ENCODE results near the gene SPECC1.

The SPECC1 gene

GRCh38 chr17:19996086-19996485 is 13.1 kb upstream of the SPECC1 start:
- no CpG with 5 or more reads among the region's 1 CpG for WGBS (ENCODE audit: extremely low coverage, insufficient coverage, insufficient read length)
- H3K9ac ChIP-seq (ENCODE audit: low read length), result no peak overlapping the region

GRCh38 chr17:19996502-19996901 is 12.7 kb upstream of the SPECC1 start:
- H3K4me3 ChIP-seq (ENCODE audit: low read depth, low read length), result no peak overlapping the region
- H3K18ac ChIP-seq (ENCODE audit: low read length), result no peak overlapping the region
- H3K79me2 ChIP-seq (ENCODE audit: control insufficient read depth, insufficient read depth, low read length, poor library complexity), result no peaks in the 10 kb centered on the region
- no peak overlapping the region for H4K12ac ChIP-seq (ENCODE audit: low read depth, low read length)
- no peak overlapping the region for H2AK5ac ChIP-seq (ENCODE audit: low read length)
- H2BK120ac ChIP-seq (ENCODE audit: insufficient read depth, low read length, poor library complexity), result no peak overlapping the region
- no peak overlapping the region for H3K9ac ChIP-seq (ENCODE audit: low read length)
- H3K27ac ChIP-seq (ENCODE audit: low read depth, low read length), result no peak overlapping the region
- H4K8ac ChIP-seq (ENCODE audit: low read depth, low read length), result no peak overlapping the region
- no peaks in the 10 kb centered on the region for H3K27me3 ChIP-seq (ENCODE audit: insufficient read depth, low read length)
- H3K9me3 ChIP-seq (ENCODE audit: insufficient read depth, low read depth, low read length), result no peaks in the 10 kb centered on the region
- no peaks in the 10 kb centered on the region for H3K36me3 ChIP-seq (ENCODE audit: control insufficient read depth in 1 of 2, insufficient read depth in 2 of 2, low read length in 2 of 2)
- DNase-seq, result no peak
- H2BK5ac ChIP-seq (ENCODE audit: low read depth, low read length, poor library complexity), result no peak overlapping the region
- H4K91ac ChIP-seq (ENCODE audit: low read depth, low read length), result no peak overlapping the region
- H2AFZ ChIP-seq (ENCODE audit: insufficient read depth, low read length, poor library complexity), result no peak overlapping the region
- H3K14ac ChIP-seq (ENCODE audit: low read length), result no peak overlapping the region
- WGBS (ENCODE audit: extremely low coverage, insufficient coverage, insufficient read length), result no CpG with 5 or more reads among the region's 5 CpGs
- no peak overlapping the region for H3K4ac ChIP-seq (ENCODE audit: low read depth, low read length)
- H3K4me2 ChIP-seq (ENCODE audit: low read length), result no peak overlapping the region
- no peak overlapping the region for H2BK12ac ChIP-seq (ENCODE audit: low read length)
- peaks cover 2 to 3% of the 10 kb centered on the region in 2 experiments for H3K4me1 ChIP-seq (ENCODE audit: control insufficient read depth in 1 of 2, insufficient read depth in 2 of 2, low read length in 2 of 2)
- no peaks in the 10 kb centered on the region for H3K79me1 ChIP-seq (ENCODE audit: low read length)
- no peak overlapping the region for H3K23ac ChIP-seq (ENCODE audit: low read length)

More at GRCh38 chr17:19996086-19996485, 13.1 kb upstream of the SPECC1 start:
- DNase-seq, result no peak
- H2AK5ac ChIP-seq (ENCODE audit: low read length), result no peak overlapping the region
- no peak overlapping the region for H3K4me2 ChIP-seq (ENCODE audit: low read length)
- no peak overlapping the region for H2AFZ ChIP-seq (ENCODE audit: insufficient read depth, low read length, poor library complexity)
- H4K91ac ChIP-seq (ENCODE audit: low read depth, low read length), result no peak overlapping the region
- H3K23ac ChIP-seq (ENCODE audit: low read length), result no peak overlapping the region
- H3K4ac ChIP-seq (ENCODE audit: low read depth, low read length), result no peak overlapping the region
- H4K8ac ChIP-seq (ENCODE audit: low read depth, low read length), result no peak overlapping the region
- no peak overlapping the region for H4K12ac ChIP-seq (ENCODE audit: low read depth, low read length)
- H2BK12ac ChIP-seq (ENCODE audit: low read length), result no peak overlapping the region
- H3K27ac ChIP-seq (ENCODE audit: low read depth, low read length), result no peak overlapping the region
- peaks cover 2 to 3% of the 10 kb centered on the region in 2 experiments for H3K4me1 ChIP-seq (ENCODE audit: control insufficient read depth in 1 of 2, insufficient read depth in 2 of 2, low read length in 2 of 2)
- H3K18ac ChIP-seq (ENCODE audit: low read length), result no peak overlapping the region
- no peak overlapping the region for H3K14ac ChIP-seq (ENCODE audit: low read length)
- no peak overlapping the region for H3K4me3 ChIP-seq (ENCODE audit: low read depth, low read length)
- H3K79me1 ChIP-seq (ENCODE audit: low read length), result no peaks in the 10 kb centered on the region
- H3K27me3 ChIP-seq (ENCODE audit: insufficient read depth, low read length), result no peaks in the 10 kb centered on the region
- no peak overlapping the region for H2BK120ac ChIP-seq (ENCODE audit: insufficient read depth, low read length, poor library complexity)
- no peaks in the 10 kb centered on the region for H3K36me3 ChIP-seq (ENCODE audit: control insufficient read depth in 1 of 2, insufficient read depth in 2 of 2, low read length in 2 of 2)
- no peak overlapping the region for H2BK5ac ChIP-seq (ENCODE audit: low read depth, low read length, poor library complexity)
- H3K79me2 ChIP-seq (ENCODE audit: control insufficient read depth, insufficient read depth, low read length, poor library complexity), result no peaks in the 10 kb centered on the region
- H3K9me3 ChIP-seq (ENCODE audit: insufficient read depth, low read depth, low read length), result no peaks in the 10 kb centered on the region

- no peak overlapping the region for H3K27ac ChIP-seq (ENCODE audit: low read depth, low read length)
- WGBS (ENCODE audit: extremely low coverage, insufficient coverage, insufficient read length), result no CpG with 5 or more reads among the region's 35 CpGs
- peak overlapping the region; percentile 78 for H3K4me3 ChIP-seq (ENCODE audit: low read depth, low read length)
- H3K36me3 ChIP-seq (ENCODE audit: control insufficient read depth in 1 of 2, insufficient read depth in 2 of 2, low read length in 2 of 2), result no peaks in the 10 kb centered on the region
- no peak overlapping the region for H3K9ac ChIP-seq (ENCODE audit: low read length)
- H4K12ac ChIP-seq (ENCODE audit: low read depth, low read length), result peak overlapping the region; percentile 14
- H2AFZ ChIP-seq (ENCODE audit: insufficient read depth, low read length, poor library complexity), result peak overlapping the region; percentile 75
- H3K4me2 ChIP-seq (ENCODE audit: low read length), result peak overlapping the region; percentile 99
- H2BK120ac ChIP-seq (ENCODE audit: insufficient read depth, low read length, poor library complexity), result no peak overlapping the region
- H4K8ac ChIP-seq (ENCODE audit: low read depth, low read length), result peak overlapping the region; percentile 37
- H3K14ac ChIP-seq (ENCODE audit: low read length), result no peak overlapping the region
- peaks cover 14% of the 10 kb centered on the region for H3K27me3 ChIP-seq (ENCODE audit: insufficient read depth, low read length)
- no peak overlapping the region for H3K23ac ChIP-seq (ENCODE audit: low read length)
- no peaks in the 10 kb centered on the region for H3K79me2 ChIP-seq (ENCODE audit: control insufficient read depth, insufficient read depth, low read length, poor library complexity)
- no peaks in the 10 kb centered on the region for H3K9me3 ChIP-seq (ENCODE audit: insufficient read depth, low read depth, low read length)
- DNase-seq, result no peak
- H3K18ac ChIP-seq (ENCODE audit: low read length), result no peak overlapping the region
- peaks cover 4 to 10% of the 10 kb centered on the region in 2 experiments for H3K4me1 ChIP-seq (ENCODE audit: control insufficient read depth in 1 of 2, insufficient read depth in 2 of 2, low read length in 2 of 2)
- no peak overlapping the region for H3K4ac ChIP-seq (ENCODE audit: low read depth, low read length)
- no peak overlapping the region for H2BK5ac ChIP-seq (ENCODE audit: low read depth, low read length, poor library complexity)
- no peak overlapping the region for H4K91ac ChIP-seq (ENCODE audit: low read depth, low read length)
- H2AK5ac ChIP-seq (ENCODE audit: low read length), result no peak overlapping the region
- no peaks in the 10 kb centered on the region for H3K79me1 ChIP-seq (ENCODE audit: low read length)
- H2BK12ac ChIP-seq (ENCODE audit: low read length), result no peak overlapping the region
Measured at GRCh38 chr17:20008242-20009051, 712 bp upstream of the SPECC1 start.

GRCh38 chr17:20009052-20009301 is 182 bp upstream of the SPECC1 start:
- no peak overlapping the region for H3K9ac ChIP-seq (ENCODE audit: low read length)
- no peak overlapping the region for H3K18ac ChIP-seq (ENCODE audit: low read length)
- H2AFZ ChIP-seq (ENCODE audit: insufficient read depth, low read length, poor library complexity), result peak overlapping the region; percentile 75
- H3K4me1 ChIP-seq (ENCODE audit: control insufficient read depth in 1 of 2, insufficient read depth in 2 of 2, low read length in 2 of 2), result peaks cover 4 to 10% of the 10 kb centered on the region in 2 experiments
- H2BK5ac ChIP-seq (ENCODE audit: low read depth, low read length, poor library complexity), result no peak overlapping the region
- H3K27me3 ChIP-seq (ENCODE audit: insufficient read depth, low read length), result peaks cover 14% of the 10 kb centered on the region
- no peak overlapping the region for H2AK5ac ChIP-seq (ENCODE audit: low read length)
- no peak overlapping the region for H3K14ac ChIP-seq (ENCODE audit: low read length)
- H3K4me2 ChIP-seq (ENCODE audit: low read length), result peak overlapping the region; percentile 99
- no peak overlapping the region for H3K27ac ChIP-seq (ENCODE audit: low read depth, low read length)
- no peak overlapping the region for H2BK120ac ChIP-seq (ENCODE audit: insufficient read depth, low read length, poor library complexity)
- peak overlapping the region; percentile 37 for H4K8ac ChIP-seq (ENCODE audit: low read depth, low read length)
- H3K4me3 ChIP-seq (ENCODE audit: low read depth, low read length), result peak overlapping the region; percentile 78
- H3K79me2 ChIP-seq (ENCODE audit: control insufficient read depth, insufficient read depth, low read length, poor library complexity), result no peaks in the 10 kb centered on the region
- H4K91ac ChIP-seq (ENCODE audit: low read depth, low read length), result no peak overlapping the region
- H3K23ac ChIP-seq (ENCODE audit: low read length), result no peak overlapping the region
- H3K79me1 ChIP-seq (ENCODE audit: low read length), result no peaks in the 10 kb centered on the region
- peak overlapping the region; percentile 14 for H4K12ac ChIP-seq (ENCODE audit: low read depth, low read length)
- no peaks in the 10 kb centered on the region for H3K9me3 ChIP-seq (ENCODE audit: insufficient read depth, low read depth, low read length)
- H3K36me3 ChIP-seq (ENCODE audit: control insufficient read depth in 1 of 2, insufficient read depth in 2 of 2, low read length in 2 of 2), result no peaks in the 10 kb centered on the region
- DNase-seq, result no peak
- no peak overlapping the region for H2BK12ac ChIP-seq (ENCODE audit: low read length)
- H3K4ac ChIP-seq (ENCODE audit: low read depth, low read length), result no peak overlapping the region
- no CpG with 5 or more reads among the region's 18 CpGs for WGBS (ENCODE audit: extremely low coverage, insufficient coverage, insufficient read length)

Measured in trophoblast cell (in vitro differentiated cells and primary cell).